Ovary (tissue), 3 donors: ENCODE data around the gene PSG6.
"Not testable (repeated sequence)": the region's sequence is repeated elsewhere in the genome, so short reads cannot be mapped to it uniquely, and the experiment has no call there.

Experiments used
- POLR2A ChIP-seq: fragments of 450-650 bp; IDR thresholded peaks from one replicate; pipeline ENCODE4 v1.6.1; 2017; ENCODE audit warnings: antibody characterized with exemption, mild to moderate bottlenecking, moderate library complexity
- TF ChIP-seq, protein P1 (sequence below), 3 donors: fragments of 450-650 bp in 2 of 3; fragments of 200-600 bp in 1 of 3; IDR thresholded peaks; one replicate each; pipeline versions ENCODE4 v1.5.1 to v1.8.0; 2016 to 2022; ENCODE audit warnings: antibody characterized with exemption in 3 of 3, mild to moderate bottlenecking in 1 of 3
- donor health status: DM: no; HTN: no; CAD: no.

DNA sequence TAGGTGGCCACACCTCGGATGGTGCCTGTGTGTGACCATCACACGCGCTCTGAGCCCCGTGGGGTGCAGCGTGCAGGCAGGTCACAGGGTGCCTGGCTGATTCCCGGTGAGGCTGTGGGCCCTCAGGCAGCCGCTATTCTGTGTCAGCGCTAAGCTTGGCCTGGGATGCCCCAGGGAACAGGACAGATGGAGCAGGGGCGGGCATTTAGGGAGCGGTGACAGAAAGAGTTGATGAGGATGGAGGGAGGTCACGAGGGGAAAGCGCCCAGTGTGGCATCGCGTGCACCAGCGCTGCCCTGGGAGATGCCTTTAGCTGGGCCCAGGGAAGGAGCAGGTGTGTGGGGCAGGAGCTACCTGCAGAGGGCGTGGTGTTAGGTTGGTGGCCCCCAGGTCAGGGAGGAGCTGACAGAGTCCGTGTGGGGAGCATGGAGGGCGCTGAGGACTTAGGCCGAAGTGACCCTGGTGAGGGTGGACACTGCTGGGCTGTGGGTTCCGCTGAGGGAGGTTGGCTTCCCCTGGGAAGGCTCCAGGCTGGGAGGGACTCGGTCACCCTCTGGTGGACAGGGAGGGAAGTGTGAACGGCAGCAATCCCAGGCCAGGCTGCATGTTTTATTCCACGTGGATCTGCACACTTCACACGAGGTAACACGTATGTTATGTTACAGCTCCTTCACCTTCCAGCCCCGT lies 1.5 kb upstream of the PSG6 start:
- TF ChIP-seq, protein P1, sequence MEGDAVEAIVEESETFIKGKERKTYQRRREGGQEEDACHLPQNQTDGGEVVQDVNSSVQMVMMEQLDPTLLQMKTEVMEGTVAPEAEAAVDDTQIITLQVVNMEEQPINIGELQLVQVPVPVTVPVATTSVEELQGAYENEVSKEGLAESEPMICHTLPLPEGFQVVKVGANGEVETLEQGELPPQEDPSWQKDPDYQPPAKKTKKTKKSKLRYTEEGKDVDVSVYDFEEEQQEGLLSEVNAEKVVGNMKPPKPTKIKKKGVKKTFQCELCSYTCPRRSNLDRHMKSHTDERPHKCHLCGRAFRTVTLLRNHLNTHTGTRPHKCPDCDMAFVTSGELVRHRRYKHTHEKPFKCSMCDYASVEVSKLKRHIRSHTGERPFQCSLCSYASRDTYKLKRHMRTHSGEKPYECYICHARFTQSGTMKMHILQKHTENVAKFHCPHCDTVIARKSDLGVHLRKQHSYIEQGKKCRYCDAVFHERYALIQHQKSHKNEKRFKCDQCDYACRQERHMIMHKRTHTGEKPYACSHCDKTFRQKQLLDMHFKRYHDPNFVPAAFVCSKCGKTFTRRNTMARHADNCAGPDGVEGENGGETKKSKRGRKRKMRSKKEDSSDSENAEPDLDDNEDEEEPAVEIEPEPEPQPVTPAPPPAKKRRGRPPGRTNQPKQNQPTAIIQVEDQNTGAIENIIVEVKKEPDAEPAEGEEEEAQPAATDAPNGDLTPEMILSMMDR (IDR thresholded peaks at IDR 0.05): not testable (repeated sequence)
- not testable (repeated sequence) for TF ChIP-seq POLR2A
